HCT116 (cell line): ENCODE measurements around the gene ARHGEF3. TPM values are rescaled to one million over a fixed set of nuclear protein-coding genes. Genes with fewer than 3 reads are reported as not detected.

ENCODE experiments used
- ATAC-seq: fragments of 200-7000 bp; cut with Tn5 transposase; 2 replicates; pipeline ENCODE4 v1.9.1; 2020; ENCODE audit warnings: mild to moderate bottlenecking, moderate library complexity
- BruUV-seq: library from RNA; stranded (reverse); fragments of 400-500 nt; replicated peaks from 2 replicates; lab custom pipeline; 2021; lab: Mats Ljungman, UMichigan
- CTCF ChIA-PET: fragments of 300-600 bp; sonication (Branson Sonifier 250); formaldehyde crosslinking; loops from one replicate; lab custom pipeline; 2021; ENCODE audit warnings: antibody characterized with exemption; lab: Charles Lee
- POLR2A ChIA-PET: fragments of 300-600, 350-600 bp; sonication (Branson Sonifier 250); formaldehyde crosslinking; loops from one replicate; lab custom pipeline; 2021; ENCODE audit warnings: antibody characterized with exemption; lab: Charles Lee
- RAD21 ChIA-PET, 2 experiments: fragments of 300-600 bp; sonication (Branson Sonifier 250); formaldehyde crosslinking; loops; one replicate each; lab custom pipeline; 2023; ENCODE audit warnings: low total read pairs in 2 of 2; ENCODE audit not compliant: uncharacterized antibody in 2 of 2, unreplicated experiment in 2 of 2, low non-redundant PET in 1 of 2; lab: Charles Lee
- DNase-seq: peaks from one replicate; pipeline ENCODE4 v3.0.0-alpha.2; 2010; ENCODE audit warnings: low read depth, low spot score
- H2AFZ ChIP-seq: fragments of 200-600 bp; shearing (Covaris generic), sonication (generic); 2 replicates; pipeline ENCODE4 v1.6.1; 2017; ENCODE audit warnings: low read depth, mixed run types, mixed read lengths, antibody characterized with exemption, low read length; ENCODE audit not compliant: poor library complexity, severe bottlenecking
- H3K27ac ChIP-seq: 2 replicates; pipeline ENCODE4 v1.5.1; 2012; ENCODE audit warnings: low read depth, low read length
- H3K27me3 ChIP-seq: fragments of 200-600 bp; sonication (generic); 2 replicates; pipeline ENCODE4 v1.6.1; 2016; ENCODE audit warnings: mixed run types, low read length, mixed read lengths; ENCODE audit not compliant: insufficient read depth
- H3K36me3 ChIP-seq, 2 experiments: fragments of 200-500 bp in 1 of 2; fragments of 200-600 bp in 1 of 2; sonication (Bioruptor generic) in 1 of 2; sonication (generic) in 1 of 2; 2 replicates each; pipeline versions ENCODE4 v1.5.1 to v1.6.1; 2014 to 2016; ENCODE audit warnings: low read length in 2 of 2, inconsistent platforms in 1 of 2, mixed read lengths in 1 of 2, mixed run types in 1 of 2; ENCODE audit not compliant: insufficient read depth in 2 of 2, control insufficient read depth in 1 of 2
- H3K4me1 ChIP-seq, 2 experiments: fragments of 200-600 bp in 1 of 2; sonication (generic) in 1 of 2; 2 replicates each; pipeline versions ENCODE4 v1.5.1 to v1.6.1; 2012 to 2017; ENCODE audit warnings: low read length in 2 of 2, inconsistent platforms in 1 of 2, mild to moderate bottlenecking in 1 of 2, mixed read lengths in 1 of 2, mixed run types in 1 of 2, moderate library complexity in 1 of 2; ENCODE audit not compliant: insufficient read depth in 2 of 2, control insufficient read depth in 1 of 2
- H3K4me2 ChIP-seq: fragments of 200-600 bp; sonication (generic); 2 replicates; pipeline ENCODE4 v1.6.1; 2017; ENCODE audit warnings: mixed run types, low read length, mixed read lengths
- H3K4me3 ChIP-seq, 2 experiments: fragments of 200-600 bp in 1 of 2; sonication (generic) in 1 of 2; replicated peaks in 1 of 2; 2 replicates each; pipeline ENCODE4 v1.5.1; 2011 to 2016; ENCODE audit warnings: low read length in 2 of 2, control low read depth in 1 of 2, low read depth in 1 of 2, mild to moderate bottlenecking in 1 of 2, mixed read lengths in 1 of 2, mixed run types in 1 of 2
- H3K79me2 ChIP-seq: fragments of 200-600 bp; sonication (generic); 2 replicates; pipeline ENCODE4 v1.6.1; 2017; ENCODE audit warnings: mild to moderate bottlenecking, mixed run types, low read length, moderate library complexity, mixed read lengths; ENCODE audit not compliant: insufficient read depth
- H3K9ac ChIP-seq: fragments of 200-600 bp; sonication (generic); 2 replicates; pipeline ENCODE4 v1.6.1; 2016; ENCODE audit warnings: low read length, mixed read lengths
- H3K9me2 ChIP-seq: fragments of 200-600 bp; sonication (generic), shearing (Covaris generic); 2 replicates; pipeline ENCODE4 v1.6.1; 2017; ENCODE audit warnings: mixed run types, mild to moderate bottlenecking, moderate library complexity; ENCODE audit not compliant: insufficient read depth
- H3K9me3 ChIP-seq, 2 experiments: fragments of 200-500 bp in 1 of 2; fragments of 200-600 bp in 1 of 2; sonication (Bioruptor generic) in 1 of 2; sonication (generic) in 1 of 2; 2 replicates each; pipeline ENCODE4 v1.6.1; 2014 to 2017; ENCODE audit warnings: low read length in 2 of 2, mixed read lengths in 2 of 2, inconsistent platforms in 1 of 2, low read depth in 1 of 2, mild to moderate bottlenecking in 1 of 2, mixed run types in 1 of 2, moderate library complexity in 1 of 2; ENCODE audit not compliant: control insufficient read depth in 1 of 2, insufficient read depth in 1 of 2
- H4K20me1 ChIP-seq: fragments of 200-600 bp; sonication (generic), shearing (Covaris generic); 2 replicates; pipeline ENCODE4 v1.6.1; 2017; ENCODE audit warnings: mixed run types, mild to moderate bottlenecking, moderate library complexity; ENCODE audit not compliant: insufficient read depth
- CBX3 ChIP-seq: IDR thresholded peaks from 2 replicates; pipeline ENCODE4 v1.6.1; 2012; ENCODE audit warnings: low read depth
- CEBPB ChIP-seq: IDR thresholded peaks from 2 replicates; pipeline ENCODE4 v1.6.1; 2012; ENCODE audit warnings: low read depth
- EGR1 ChIP-seq: IDR thresholded peaks from 2 replicates; pipeline ENCODE4 v1.6.1; 2012; ENCODE audit warnings: low read depth
- EZH2phosphoT487 ChIP-seq: fragments of 200-600 bp; IDR thresholded peaks from 2 replicates; pipeline ENCODE4 v1.6.1; 2018; ENCODE audit warnings: antibody characterized with exemption, borderline replicate concordance
- JUND ChIP-seq: IDR thresholded peaks from 2 replicates; pipeline ENCODE4 v1.6.1; 2012
- POLR2A ChIP-seq: IDR thresholded peaks from 2 replicates; pipeline ENCODE4 v1.7.0; 2011; ENCODE audit warnings: borderline replicate concordance; ENCODE audit not compliant: insufficient read depth, insufficient read length; ENCODE audit errors: extremely low read depth
- POLR2AphosphoS5 ChIP-seq: IDR thresholded peaks from 2 replicates; pipeline ENCODE4 v1.6.1; 2011; ENCODE audit warnings: mild to moderate bottlenecking, low read depth, low read length, moderate library complexity
- RAD21 ChIP-seq: IDR thresholded peaks from 2 replicates; pipeline ENCODE4 v1.6.1; 2012; ENCODE audit warnings: low read depth, mild to moderate bottlenecking
- SIN3A ChIP-seq: IDR thresholded peaks from 2 replicates; pipeline ENCODE4 v1.6.1; 2012; ENCODE audit warnings: low read depth
- SRF ChIP-seq: IDR thresholded peaks from 2 replicates; pipeline ENCODE4 v1.6.1; 2012; ENCODE audit warnings: low read depth
- TCF7L2 ChIP-seq: IDR thresholded peaks from 2 replicates; pipeline ENCODE4 v1.7.0; 2011; ENCODE audit warnings: borderline replicate concordance, inconsistent platforms; ENCODE audit not compliant: insufficient read depth, insufficient read length; ENCODE audit errors: extremely low read depth
- YY1 ChIP-seq: IDR thresholded peaks from 2 replicates; pipeline ENCODE4 v1.6.1; 2011; ENCODE audit warnings: low read length, low read depth, moderate library complexity, mild to moderate bottlenecking; ENCODE audit not compliant: insufficient replicate concordance; ENCODE audit errors: extremely low read depth
- ZFX ChIP-seq: fragments of 450-650 bp; IDR thresholded peaks from 2 replicates; pipeline ENCODE4 v1.6.1; 2017
- intact Hi-C: fragments of 100-400 bp; cut with micrococcal nuclease; formaldehyde crosslinking; loops from 2 replicates; pipeline ENCODE4 v1.10.0; 2022
- total RNA-seq: library from RNA; stranded (reverse); gene quantifications from one replicate; pipeline ENCODE4 v1.2.1, GENCODE V29; 2021; ENCODE audit not compliant: unreplicated experiment
- TF ChIP-seq, protein P1 (sequence below): IDR thresholded peaks from 2 replicates; pipeline ENCODE4 v1.6.1; 2011; ENCODE audit warnings: mild to moderate bottlenecking, low read length, moderate library complexity; ENCODE audit not compliant: insufficient replicate concordance; ENCODE audit errors: extremely low read depth
- TF ChIP-seq, protein P2 (sequence below), 3 experiments: fragments of 200-600 bp in 1 of 3; sonication (generic) in 1 of 3; IDR thresholded peaks in 2 of 3; conservative IDR thresholded peaks in 1 of 3; 2 replicates each; pipeline ENCODE4 v1.5.1; 2012 to 2017; ENCODE audit warnings: low read depth in 2 of 3, low read length in 2 of 3, antibody characterized with exemption in 1 of 3, borderline replicate concordance in 1 of 3, control low read depth in 1 of 3, mild to moderate bottlenecking in 1 of 3, mixed read lengths in 1 of 3, mixed run types in 1 of 3, moderate library complexity in 1 of 3; ENCODE audit not compliant: insufficient read depth in 1 of 3
- TF ChIP-seq, protein P3 (sequence below): IDR thresholded peaks from 2 replicates; pipeline ENCODE4 v1.6.1; 2012

The ARHGEF3 gene
- total RNA-seq, 1 experiment from 2014 or later, result 18.1 TPM

DNA sequence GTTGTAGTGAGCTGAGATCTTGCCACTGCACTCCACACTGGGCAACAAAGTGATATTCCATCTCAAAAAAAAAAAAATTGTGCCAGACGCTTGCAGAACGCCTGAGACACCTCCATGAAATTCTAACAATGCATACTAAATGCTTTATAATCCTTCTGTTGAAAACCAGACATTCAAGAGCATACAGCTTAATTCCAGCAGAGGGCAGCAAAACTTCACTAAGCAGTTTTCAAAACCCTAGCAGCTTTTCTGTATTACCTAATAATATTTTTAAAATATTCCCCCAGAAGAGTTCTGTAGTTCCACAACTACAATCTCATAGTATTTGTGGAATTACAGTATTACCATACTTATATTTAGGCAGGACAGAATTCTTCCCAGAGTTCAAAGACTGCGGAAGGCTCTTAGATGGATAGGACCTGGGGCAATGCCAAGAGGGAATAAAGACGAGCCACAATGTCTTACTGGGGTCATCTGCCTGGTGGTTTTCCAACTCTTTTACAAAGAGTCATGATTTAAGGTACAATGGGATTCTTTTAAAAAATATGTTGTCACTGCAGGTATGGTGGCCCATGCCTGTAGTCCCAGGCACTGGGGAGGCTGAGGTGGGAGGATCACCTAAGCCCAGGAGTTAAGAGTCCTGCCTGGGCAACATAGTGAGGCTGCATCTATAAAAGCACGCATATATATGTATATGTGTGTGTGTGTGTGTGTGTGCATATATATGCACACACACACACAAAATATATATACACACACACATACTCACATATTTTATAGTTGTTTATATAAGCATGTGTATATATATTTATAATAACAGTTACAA, 99.0 kb downstream of the ARHGEF3 start:
- BruUV-seq, result no TSS peak
- peak; percentile 86 for ATAC-seq
- TF ChIP-seq, protein P1, sequence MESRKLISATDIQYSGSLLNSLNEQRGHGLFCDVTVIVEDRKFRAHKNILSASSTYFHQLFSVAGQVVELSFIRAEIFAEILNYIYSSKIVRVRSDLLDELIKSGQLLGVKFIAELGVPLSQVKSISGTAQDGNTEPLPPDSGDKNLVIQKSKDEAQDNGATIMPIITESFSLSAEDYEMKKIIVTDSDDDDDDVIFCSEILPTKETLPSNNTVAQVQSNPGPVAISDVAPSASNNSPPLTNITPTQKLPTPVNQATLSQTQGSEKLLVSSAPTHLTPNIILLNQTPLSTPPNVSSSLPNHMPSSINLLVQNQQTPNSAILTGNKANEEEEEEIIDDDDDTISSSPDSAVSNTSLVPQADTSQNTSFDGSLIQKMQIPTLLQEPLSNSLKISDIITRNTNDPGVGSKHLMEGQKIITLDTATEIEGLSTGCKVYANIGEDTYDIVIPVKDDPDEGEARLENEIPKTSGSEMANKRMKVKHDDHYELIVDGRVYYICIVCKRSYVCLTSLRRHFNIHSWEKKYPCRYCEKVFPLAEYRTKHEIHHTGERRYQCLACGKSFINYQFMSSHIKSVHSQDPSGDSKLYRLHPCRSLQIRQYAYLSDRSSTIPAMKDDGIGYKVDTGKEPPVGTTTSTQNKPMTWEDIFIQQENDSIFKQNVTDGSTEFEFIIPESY, result no peak
- peak; percentile 96 for TF ChIP-seq RAD21
- no peak for TF ChIP-seq JUND
- TF ChIP-seq CBX3, result no peak
- no peak for TF ChIP-seq SRF
- no peak for TF ChIP-seq EZH2phosphoT487
- TF ChIP-seq, protein P2, sequence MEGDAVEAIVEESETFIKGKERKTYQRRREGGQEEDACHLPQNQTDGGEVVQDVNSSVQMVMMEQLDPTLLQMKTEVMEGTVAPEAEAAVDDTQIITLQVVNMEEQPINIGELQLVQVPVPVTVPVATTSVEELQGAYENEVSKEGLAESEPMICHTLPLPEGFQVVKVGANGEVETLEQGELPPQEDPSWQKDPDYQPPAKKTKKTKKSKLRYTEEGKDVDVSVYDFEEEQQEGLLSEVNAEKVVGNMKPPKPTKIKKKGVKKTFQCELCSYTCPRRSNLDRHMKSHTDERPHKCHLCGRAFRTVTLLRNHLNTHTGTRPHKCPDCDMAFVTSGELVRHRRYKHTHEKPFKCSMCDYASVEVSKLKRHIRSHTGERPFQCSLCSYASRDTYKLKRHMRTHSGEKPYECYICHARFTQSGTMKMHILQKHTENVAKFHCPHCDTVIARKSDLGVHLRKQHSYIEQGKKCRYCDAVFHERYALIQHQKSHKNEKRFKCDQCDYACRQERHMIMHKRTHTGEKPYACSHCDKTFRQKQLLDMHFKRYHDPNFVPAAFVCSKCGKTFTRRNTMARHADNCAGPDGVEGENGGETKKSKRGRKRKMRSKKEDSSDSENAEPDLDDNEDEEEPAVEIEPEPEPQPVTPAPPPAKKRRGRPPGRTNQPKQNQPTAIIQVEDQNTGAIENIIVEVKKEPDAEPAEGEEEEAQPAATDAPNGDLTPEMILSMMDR (IDR thresholded peaks at IDR 0.05 in 2 of 3, conservative IDR thresholded peaks at IDR 0.05 in 1 of 3; ENCODE audit: borderline replicate concordance in 1 of 3, insufficient read depth in 1 of 3, low read depth in 2 of 3, low read length in 2 of 3), result peak; percentile 74 to 92 (median 83)
- TF ChIP-seq YY1, result no peak
- TF ChIP-seq POLR2AphosphoS5, result no peak
- no peak for TF ChIP-seq ZFX
- no peak for TF ChIP-seq TCF7L2
- TF ChIP-seq CEBPB, result 0 out of 2 replicates have a peak, but pooled peaks have one; percentile 19
- TF ChIP-seq, protein P3, sequence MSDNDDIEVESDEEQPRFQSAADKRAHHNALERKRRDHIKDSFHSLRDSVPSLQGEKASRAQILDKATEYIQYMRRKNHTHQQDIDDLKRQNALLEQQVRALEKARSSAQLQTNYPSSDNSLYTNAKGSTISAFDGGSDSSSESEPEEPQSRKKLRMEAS, result no peak
- TF ChIP-seq EGR1, result no peak
- TF ChIP-seq POLR2A, result no peak
- no peak for TF ChIP-seq SIN3A
- TF ChIP-seq, all 23 proteins: peak for 3
- H3K4me1 ChIP-seq, result peaks cover 0 to 6% of the 10 kb centered on the region in 2 experiments; a peak in 1 of 4 replicates
- DNase-seq, result peak; percentile 61
- ChIA-PET RAD21 (interaction anchor here (0.9 to 1.8 kb wide), 3 partner anchors 97 to 286 kb away, joined by 5 to 21 read pairs (median 6); no protein-coding TSS in a partner anchor), POLR2A (no interaction called here), CTCF (interaction anchor here (0.7 to 4.2 kb wide), 7 partner anchors 20 to 397 kb away, joined by 3 to 63 read pairs (median 4); partner anchors contain the start of gene TASOR)
- peak overlapping the region; percentile 99 for H2AFZ ChIP-seq
- H3K27ac ChIP-seq, result no peak overlapping the region
- no peaks in the 10 kb centered on the region for H3K9me3 ChIP-seq
- no peaks in the 10 kb centered on the region for H3K27me3 ChIP-seq
- no peaks in the 10 kb centered on the region for H4K20me1 ChIP-seq
- H3K4me3 ChIP-seq, result no peak overlapping the region
- no peaks in the 10 kb centered on the region for H3K9me2 ChIP-seq
- no peak overlapping the region for H3K9ac ChIP-seq
- H3K4me2 ChIP-seq, result peak overlapping the region; percentile 44; the same call in 1 of the 2 replicates
- intact Hi-C loops, result loop anchor here (1.0 to 2.0 kb wide), 2 partner anchors 96 to 287 kb away; no protein-coding TSS in a partner anchor
- no peaks in the 10 kb centered on the region for H3K36me3 ChIP-seq
- no peaks in the 10 kb centered on the region for H3K79me2 ChIP-seq
